Measurements from ENCODE around the gene ST6GALNAC3. TPM values are rescaled to one million over a fixed set of nuclear protein-coding genes. Genes with fewer than 3 reads are reported as not detected.

ST6GALNAC3 gene
- total RNA-seq, 6 experiments from 2014 or later: 1.4 to 3.2 (median 2.6) TPM

DNA sequence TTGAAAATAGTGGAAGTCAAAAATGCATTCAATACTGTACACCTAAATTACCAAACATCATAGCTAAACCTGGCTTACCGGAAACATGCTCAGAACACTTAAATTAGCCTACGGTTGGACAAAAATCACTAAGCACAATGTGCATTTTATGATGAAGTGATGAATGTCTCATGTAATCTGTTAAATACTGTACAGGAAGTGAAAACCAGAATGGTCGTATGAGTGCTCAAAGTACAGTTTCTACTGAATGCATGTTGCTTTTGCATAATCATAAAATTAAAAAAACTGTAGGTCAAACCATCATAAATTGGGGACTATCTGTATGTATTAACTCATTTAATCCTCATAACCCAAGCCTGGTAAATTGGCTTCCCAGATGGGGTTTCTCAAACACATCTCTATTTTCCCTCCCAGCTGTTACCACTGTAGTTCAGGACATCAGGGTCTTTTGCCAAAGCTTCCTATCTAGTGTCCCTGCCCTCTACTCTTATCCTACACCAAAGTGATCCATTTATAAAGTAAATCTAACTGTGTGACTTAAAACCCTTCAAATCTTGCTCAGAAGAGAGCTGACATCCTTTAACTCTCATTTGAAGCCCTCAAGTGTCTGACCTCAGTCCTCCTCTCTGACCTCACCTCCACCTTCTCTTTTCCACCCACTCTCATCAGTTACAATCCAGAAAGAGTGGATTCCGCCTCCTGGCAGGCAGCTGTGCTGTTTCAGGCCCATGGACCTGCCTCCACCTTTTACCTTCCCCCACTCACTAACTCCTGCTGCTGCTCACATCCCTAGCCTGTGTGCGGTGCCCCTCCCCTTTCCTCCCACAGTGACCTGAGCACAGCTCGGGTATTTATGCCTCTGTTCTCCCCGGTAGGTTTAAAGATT is 436.4 kb downstream of the ST6GALNAC3 start:
- no peak overlapping the region for H3K27ac ChIP-seq
- ATAC-seq (no peak), DNase-seq (no peak)
- H3K4me1 ChIP-seq: no peaks in the 10 kb centered on the region
- intact Hi-C loops (cut with DNase I): no loop called here
- no peak overlapping the region for H3K4me3 ChIP-seq
- H3K9me3 ChIP-seq: no peaks in the 10 kb centered on the region
- H3K27me3 ChIP-seq: no peaks in the 10 kb centered on the region
- no peaks in the 10 kb centered on the region for H3K36me3 ChIP-seq
- 36% methylated on average over 7 of the region's 7 CpGs for WGBS (ENCODE audit: insufficient coverage, low coverage, low lambda C conversion rate, missing lambda C conversion rate)
- TF ChIP-seq POLR2A (IDR thresholded peaks at IDR 0.05) (no peak), CTCF (IDR thresholded peaks at IDR 0.05) (no peak)

- intact Hi-C loops (cut with DNase I): no loop called here
- Histone ChIP-seq H3K9me3 (no peaks in the 10 kb centered on the region), H3K4me3 (no peak overlapping the region), H3K27ac (no peak overlapping the region), H3K4me1 (no peaks in the 10 kb centered on the region), H3K27me3 (no peaks in the 10 kb centered on the region), H3K36me3 (no peaks in the 10 kb centered on the region)
- ATAC-seq (no peak), DNase-seq (no peak)
- 38% methylated on average over 5 of the region's 5 CpGs for WGBS (ENCODE audit: insufficient coverage, low coverage, low lambda C conversion rate, missing lambda C conversion rate)
- no peak for TF ChIP-seq CTCF (IDR thresholded peaks at IDR 0.05)
- TF ChIP-seq POLR2A (IDR thresholded peaks at IDR 0.05): no peak
Measured at GRCh38 chr1:76511558-76512179, 437.1 kb downstream of the ST6GALNAC3 start.

- no peaks in the 10 kb centered on the region for H3K36me3 ChIP-seq
- ATAC-seq (no peak), DNase-seq (no peak)
- no peak overlapping the region for H3K4me3 ChIP-seq
- H3K27ac ChIP-seq: no peak overlapping the region
- 60% methylated on average over 2 of the region's 3 CpGs for WGBS (ENCODE audit: insufficient coverage, low coverage, low lambda C conversion rate, missing lambda C conversion rate)
- intact Hi-C loops (cut with DNase I): no loop called here
- H3K4me1 ChIP-seq: no peaks in the 10 kb centered on the region
- no peak for TF ChIP-seq POLR2A (IDR thresholded peaks at IDR 0.05)
- no peaks in the 10 kb centered on the region for H3K27me3 ChIP-seq
- no peaks in the 10 kb centered on the region for H3K9me3 ChIP-seq
Measured at GRCh38 chr1:76530953-76531352, 456.4 kb downstream of the ST6GALNAC3 start.

- WGBS (ENCODE audit: insufficient coverage, low coverage, low lambda C conversion rate, missing lambda C conversion rate): 68% methylated on average over 2 of the region's 2 CpGs
- no peaks in the 10 kb centered on the region for H3K4me1 ChIP-seq
- DNase-seq (no peak), ATAC-seq (no peak)
- intact Hi-C loops (cut with DNase I): no loop called here
- TF ChIP-seq CTCF (IDR thresholded peaks at IDR 0.05): no peak
- no peak for TF ChIP-seq POLR2A (IDR thresholded peaks at IDR 0.05)
- no peaks in the 10 kb centered on the region for H3K36me3 ChIP-seq
- H3K9me3 ChIP-seq: no peaks in the 10 kb centered on the region
- H3K4me3 ChIP-seq: no peak overlapping the region
- H3K27me3 ChIP-seq: no peaks in the 10 kb centered on the region
- H3K27ac ChIP-seq: no peak overlapping the region
Measured at GRCh38 chr1:76541618-76542017, 467.1 kb downstream of the ST6GALNAC3 start.

- intact Hi-C loops (cut with DNase I): no loop called here
- no peak for DNase-seq
- H3K4me1 ChIP-seq: no peaks in the 10 kb centered on the region
- no peaks in the 10 kb centered on the region for H3K9me3 ChIP-seq
- no peak for TF ChIP-seq POLR2A (IDR thresholded peaks at IDR 0.05)
- no peak for TF ChIP-seq CTCF (IDR thresholded peaks at IDR 0.05)
- H3K27me3 ChIP-seq: no peaks in the 10 kb centered on the region
- H3K27ac ChIP-seq: no peak overlapping the region
- H3K36me3 ChIP-seq: no peaks in the 10 kb centered on the region
- no peak overlapping the region for H3K4me3 ChIP-seq
- no peak for ATAC-seq
Measured at GRCh38 chr1:76542359-76542758, 467.8 kb downstream of the ST6GALNAC3 start.
